Measurements from ENCODE around the gene PEX5L. TPM values are rescaled to one million over a fixed set of nuclear protein-coding genes. Genes with fewer than 3 reads are reported as not detected.
A peak's percentile ranks its signal among the peaks of the same experiment; 100 is the strongest.

Gene PEX5L
- total RNA-seq, 1 experiment from 2014 or later, result 0.47 TPM

- POLR2A ChIA-PET, result interaction anchor here (0.9 kb wide), 1 partner anchor 150 kb away, joined by 3 read pairs; no protein-coding TSS in a partner anchor
- Mint-ChIP-seq H3K4me3 (ENCODE audit: unreplicated experiment) (no peak overlapping the region), H3K27me3 (ENCODE audit: insufficient read depth, unreplicated experiment) (no peaks in the 10 kb centered on the region), H3K27ac (ENCODE audit: low read depth, unreplicated experiment) (no peak overlapping the region), H3K36me3 (ENCODE audit: insufficient read depth, unreplicated experiment) (peaks cover 21% of the 10 kb centered on the region), H3K4me1 (ENCODE audit: insufficient read depth, unreplicated experiment) (no peaks in the 10 kb centered on the region), H3K9me3 (ENCODE audit: unreplicated experiment) (no peaks in the 10 kb centered on the region)
- BruUV-seq (replicated peaks), result no TSS peak
- CTCF ChIA-PET, result interaction anchor here (0.6 to 2.2 kb wide), 21 partner anchors 10 to 983 kb away, joined by 3 to 10 read pairs (median 4); no protein-coding TSS in a partner anchor
- intact Hi-C loops (cut with micrococcal nuclease), result loop anchor here (1.0 to 5.0 kb wide), 2 partner anchors 61 to 844 kb away; no protein-coding TSS in a partner anchor
- peak; percentile 52 for TF ChIP-seq CTCF (IDR thresholded peaks at IDR 0.05; ENCODE audit: unreplicated experiment)
- DNase-seq (ENCODE audit: unreplicated experiment), result peak; percentile 42
Measured at GRCh38 chr3:179750720-179751328, 285.9 kb downstream of the PEX5L start.

- Mint-ChIP-seq H3K4me3 (ENCODE audit: unreplicated experiment) (no peak overlapping the region), H3K9me3 (ENCODE audit: unreplicated experiment) (no peaks in the 10 kb centered on the region), H3K27me3 (ENCODE audit: insufficient read depth, unreplicated experiment) (no peaks in the 10 kb centered on the region), H3K36me3 (ENCODE audit: insufficient read depth, unreplicated experiment) (peaks cover 26% of the 10 kb centered on the region), H3K4me1 (ENCODE audit: insufficient read depth, unreplicated experiment) (no peaks in the 10 kb centered on the region), H3K27ac (ENCODE audit: low read depth, unreplicated experiment) (no peak overlapping the region)
- no peak for TF ChIP-seq CTCF (IDR thresholded peaks at IDR 0.05; ENCODE audit: unreplicated experiment)
- DNase-seq (ENCODE audit: unreplicated experiment), result no peak
- ChIA-PET POLR2A (no interaction called here), CTCF (interaction anchor here (0.6 kb wide), 2 partner anchors 128 to 1060 kb away, joined by 3 to 5 read pairs; no protein-coding TSS in a partner anchor)
- intact Hi-C loops (cut with micrococcal nuclease), result no loop called here
- no TSS peak for BruUV-seq (replicated peaks)
Measured at GRCh38 chr3:179745716-179746115, 291.0 kb downstream of the PEX5L start.

GRCh38 chr3:179745079-179745478 is 291.7 kb downstream of the PEX5L start:
- no peak overlapping the region for H3K27ac Mint-ChIP-seq (ENCODE audit: low read depth, unreplicated experiment)
- intact Hi-C loops (cut with micrococcal nuclease), result no loop called here
- BruUV-seq (replicated peaks), result no TSS peak
- peaks cover 26% of the 10 kb centered on the region for H3K36me3 Mint-ChIP-seq (ENCODE audit: insufficient read depth, unreplicated experiment)
- CTCF ChIA-PET, result no interaction called here
- no peak overlapping the region for H3K4me3 Mint-ChIP-seq (ENCODE audit: unreplicated experiment)
- no peaks in the 10 kb centered on the region for H3K9me3 Mint-ChIP-seq (ENCODE audit: unreplicated experiment)
- no peaks in the 10 kb centered on the region for H3K27me3 Mint-ChIP-seq (ENCODE audit: insufficient read depth, unreplicated experiment)
- no peaks in the 10 kb centered on the region for H3K4me1 Mint-ChIP-seq (ENCODE audit: insufficient read depth, unreplicated experiment)
- no peak for DNase-seq (ENCODE audit: unreplicated experiment)
- no peak for TF ChIP-seq CTCF (IDR thresholded peaks at IDR 0.05; ENCODE audit: unreplicated experiment)
- POLR2A ChIA-PET, result no interaction called here

Measured in MCF 10A (cell line).